GM21390 (cell line): Measurements from ENCODE around the gene TMEM135.
"Not testable (repeated sequence)": the region's sequence is repeated elsewhere in the genome, so short reads cannot be mapped to it uniquely, and the experiment has no call there.

Experiments used
- ATAC-seq: cut with Tn5 transposase; IDR thresholded peaks from one replicate; pipeline ENCODE4 v1.9.1; 2021; ENCODE audit not compliant: unreplicated experiment

The TMEM135 gene

DNA sequence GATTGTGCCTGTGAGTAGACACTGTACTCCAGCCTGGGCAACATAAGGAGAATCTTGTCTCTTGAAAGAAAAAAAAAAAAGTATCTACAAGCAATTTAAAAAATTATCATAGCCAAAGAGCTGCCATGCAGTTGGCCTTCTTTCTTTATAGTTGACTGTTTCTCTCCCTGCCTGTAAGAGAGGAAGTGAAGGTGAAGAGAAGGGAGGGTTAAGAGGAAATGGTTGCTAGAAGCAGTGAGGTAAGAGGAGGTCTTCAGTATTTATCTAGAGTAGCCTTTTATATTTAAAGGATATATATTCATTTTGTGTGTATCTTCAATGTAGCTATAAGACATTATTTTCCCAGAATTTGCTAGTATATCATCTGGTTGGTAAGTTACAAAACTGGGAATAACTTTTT, 217.9 kb downstream of the TMEM135 start:
- no peak for ATAC-seq

DNA sequence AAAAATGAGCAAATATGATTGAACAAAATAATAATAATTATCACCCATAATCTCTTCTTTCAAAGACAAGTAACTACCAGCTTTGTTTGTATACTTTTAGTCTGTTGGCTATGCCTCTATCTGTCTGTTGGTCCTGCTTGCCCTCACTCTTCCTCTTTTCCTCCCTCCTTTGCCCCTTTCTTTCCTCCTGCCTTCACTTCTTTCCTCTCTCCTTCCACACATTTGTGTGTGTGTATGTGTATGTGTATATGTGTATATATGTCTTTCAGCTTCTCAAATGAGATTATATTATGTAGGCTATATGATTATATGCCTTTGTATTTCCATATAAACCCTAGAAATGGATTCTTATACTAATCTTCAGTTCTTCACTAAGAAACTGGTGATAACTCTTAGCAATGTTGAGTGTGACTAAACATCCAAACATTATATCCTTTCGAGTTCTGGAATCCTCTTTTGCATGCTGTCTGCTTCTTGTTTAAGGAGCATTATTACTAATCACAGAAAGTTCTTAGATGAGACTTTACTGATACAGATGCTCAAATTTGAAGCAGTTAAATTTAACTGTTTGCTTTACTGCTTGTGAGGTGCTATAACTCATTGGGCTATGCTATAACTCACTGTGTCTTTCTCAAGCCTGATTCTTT, 219.1 kb downstream of the TMEM135 start:
- no peak for ATAC-seq

DNA sequence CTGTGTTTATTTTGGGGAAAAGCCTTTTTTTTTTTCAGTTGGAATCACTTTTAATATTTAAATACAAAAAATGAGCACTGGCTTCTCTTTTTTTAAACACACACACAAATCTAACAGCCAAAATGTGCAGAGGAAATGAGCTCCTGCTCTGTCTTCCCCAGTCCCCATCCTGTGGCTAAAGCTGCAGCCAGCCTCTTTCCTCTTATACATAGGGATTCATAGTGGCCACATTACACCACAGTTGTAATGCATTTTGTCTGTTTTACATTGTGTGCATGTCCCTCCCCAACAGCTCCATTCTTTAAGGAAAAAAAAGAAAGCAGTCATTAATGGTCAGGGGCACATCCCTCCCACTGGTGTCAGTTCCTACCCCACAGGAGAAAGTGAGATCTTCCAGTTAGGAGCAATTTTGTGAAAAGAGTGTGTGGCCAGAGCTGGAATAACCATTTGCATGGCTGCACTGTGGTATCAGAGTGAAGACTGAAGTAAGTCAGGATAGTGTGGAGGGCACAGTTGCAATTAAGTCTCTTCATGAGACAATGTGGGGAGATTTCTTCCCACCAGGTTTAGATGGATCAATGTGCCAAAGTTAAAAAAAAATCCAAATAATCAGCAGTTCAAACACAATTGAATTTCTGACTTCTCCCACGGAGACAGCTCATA, 220.6 kb downstream of the TMEM135 start:
- ATAC-seq, result no peak

DNA sequence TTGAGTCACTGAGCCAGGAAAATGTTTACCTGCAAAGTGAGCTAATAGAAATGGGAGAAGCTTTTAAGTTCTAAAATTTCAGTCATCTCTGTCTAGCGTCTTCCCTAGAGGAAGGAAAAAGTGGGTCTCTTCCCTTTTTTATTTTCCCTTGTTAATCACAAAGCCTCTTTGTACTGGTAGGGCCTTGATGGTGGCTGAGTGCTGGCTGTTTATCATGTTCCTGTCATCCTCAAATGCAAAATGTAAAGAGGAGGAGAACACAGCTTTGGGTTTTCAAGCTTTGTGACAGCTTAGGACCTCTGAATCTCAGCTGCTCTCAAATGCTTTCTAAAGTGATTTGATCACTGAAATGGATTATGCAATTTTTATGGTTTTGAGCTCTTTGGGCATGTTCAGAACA, 222.0 kb downstream of the TMEM135 start:
- no peak for ATAC-seq

DNA sequence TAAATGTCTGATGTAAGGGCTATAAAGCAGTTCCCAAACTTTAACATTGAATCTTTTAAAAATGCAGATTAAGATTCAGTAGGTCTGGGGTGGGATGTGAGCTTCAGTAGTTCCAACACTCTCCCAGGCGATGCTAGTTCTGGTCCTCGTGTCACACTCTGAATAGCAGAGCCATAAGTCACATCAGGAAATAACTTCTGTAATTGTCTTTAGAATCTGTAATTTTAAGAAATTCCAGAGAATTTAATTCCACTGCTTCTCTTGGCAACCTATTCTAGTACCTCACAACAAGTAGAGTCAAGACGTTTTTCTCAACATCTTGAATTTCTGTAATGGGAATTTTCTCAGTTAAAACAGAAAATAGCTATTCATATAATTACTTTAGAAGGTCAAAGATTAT, 223.1 kb downstream of the TMEM135 start:
- no peak for ATAC-seq

DNA sequence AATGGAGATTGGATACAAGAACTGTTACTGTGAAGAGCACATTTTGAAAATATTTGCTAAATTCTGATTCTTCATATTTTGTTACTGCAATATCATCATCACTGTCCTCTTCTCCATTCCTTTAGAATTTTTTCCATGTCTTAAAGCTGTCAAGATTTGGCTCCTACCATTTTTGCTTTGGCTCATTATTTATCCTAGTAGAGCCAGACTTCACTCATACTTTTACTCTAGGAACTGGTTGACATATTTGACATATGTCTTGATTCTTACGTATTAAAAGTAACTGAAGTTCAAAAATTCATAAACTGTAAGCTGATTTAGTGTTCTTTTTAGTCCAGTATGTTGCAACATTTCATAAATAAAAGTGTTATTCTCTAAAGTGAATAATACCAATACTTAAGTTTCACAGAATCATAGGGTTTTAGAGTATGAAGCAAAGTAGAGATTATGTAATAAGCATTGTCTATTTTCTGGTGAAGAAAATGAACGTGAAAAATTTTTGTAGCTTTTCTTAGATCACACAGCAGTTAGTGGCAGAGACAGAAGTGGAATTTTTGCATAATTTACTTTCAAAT, 225.6 kb downstream of the TMEM135 start:
- ATAC-seq, result no peak

DNA sequence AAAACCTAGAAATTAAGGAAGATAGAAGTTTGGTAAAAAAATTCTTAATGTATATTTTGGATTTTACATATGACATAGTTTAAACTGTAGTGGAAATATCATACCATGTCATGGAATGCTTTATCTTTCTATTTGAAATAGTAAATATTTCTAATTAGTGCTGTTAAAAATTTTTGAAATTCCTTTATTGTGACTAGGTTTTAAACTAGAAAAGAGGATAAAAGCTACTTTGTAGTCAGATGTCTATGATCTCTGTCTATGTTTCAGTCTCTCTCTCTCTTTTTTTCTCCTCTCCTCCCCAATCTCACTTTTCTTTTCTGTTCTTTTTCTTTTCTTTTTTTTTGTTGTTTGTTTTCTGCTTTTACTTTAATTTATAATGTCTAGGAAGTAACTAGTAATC, 226.2 kb downstream of the TMEM135 start:
- ATAC-seq, result no peak

DNA sequence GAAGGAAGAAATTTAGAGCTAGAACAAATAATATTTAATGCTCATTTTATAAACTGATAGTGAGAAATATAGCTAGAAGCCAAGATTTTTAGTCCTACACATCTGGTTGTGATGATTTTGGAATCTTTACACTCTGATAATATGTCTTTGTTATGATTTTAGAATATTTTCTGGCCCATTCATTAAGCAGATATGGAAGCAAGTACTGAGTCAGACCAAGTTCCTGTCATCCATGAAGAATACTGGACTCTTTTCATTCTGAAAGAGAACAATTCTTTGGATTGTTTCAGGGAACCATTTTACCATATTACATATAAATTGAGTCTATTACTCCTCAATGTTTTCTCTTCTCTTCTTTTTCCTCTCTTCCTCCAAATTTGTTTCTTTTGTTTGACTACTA, 227.4 kb downstream of the TMEM135 start:
- no peak for ATAC-seq

DNA sequence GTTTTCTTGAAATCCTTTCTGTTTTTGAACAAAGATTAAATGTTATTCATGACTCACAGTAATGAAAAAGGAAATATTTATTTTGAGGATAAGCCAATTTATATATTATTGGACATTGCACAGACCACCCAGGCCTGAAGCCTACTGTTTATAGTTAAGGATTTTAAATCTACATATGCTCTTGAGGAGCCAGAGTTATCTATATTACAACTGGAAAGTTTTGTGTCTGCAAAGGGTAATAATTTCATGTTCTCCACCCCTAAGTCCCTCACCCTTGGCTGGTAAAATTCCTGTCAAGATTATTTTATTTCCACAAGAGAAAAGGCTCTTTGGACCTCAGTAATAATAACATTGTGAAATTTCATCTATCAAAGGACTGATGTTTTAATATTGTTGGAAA, 228.2 kb downstream of the TMEM135 start:
- ATAC-seq, result no peak

DNA sequence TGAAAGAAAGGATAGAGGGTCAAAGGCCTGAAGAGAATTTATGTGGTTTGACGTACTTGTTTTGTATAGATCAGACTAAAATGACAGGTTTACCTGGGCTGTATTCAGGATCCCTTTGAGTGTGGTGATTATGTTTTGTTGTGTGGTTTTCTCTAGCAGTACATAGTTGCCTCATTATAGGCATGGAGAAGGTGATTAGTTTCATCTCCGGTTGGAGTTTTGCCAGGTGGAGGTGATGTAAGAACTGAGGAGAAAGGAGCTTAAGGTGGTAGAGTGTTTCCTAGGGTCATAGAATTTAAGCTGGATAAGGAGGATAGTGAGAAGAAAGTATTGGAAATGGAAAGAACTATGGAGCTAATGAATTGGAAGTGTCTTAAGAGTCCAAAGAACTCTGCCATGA, 229.0 kb downstream of the TMEM135 start:
- no peak for ATAC-seq

GRCh38 chr11:87271951-87272350, 234.2 kb downstream of the TMEM135 start:
- not testable (repeated sequence) for ATAC-seq

DNA sequence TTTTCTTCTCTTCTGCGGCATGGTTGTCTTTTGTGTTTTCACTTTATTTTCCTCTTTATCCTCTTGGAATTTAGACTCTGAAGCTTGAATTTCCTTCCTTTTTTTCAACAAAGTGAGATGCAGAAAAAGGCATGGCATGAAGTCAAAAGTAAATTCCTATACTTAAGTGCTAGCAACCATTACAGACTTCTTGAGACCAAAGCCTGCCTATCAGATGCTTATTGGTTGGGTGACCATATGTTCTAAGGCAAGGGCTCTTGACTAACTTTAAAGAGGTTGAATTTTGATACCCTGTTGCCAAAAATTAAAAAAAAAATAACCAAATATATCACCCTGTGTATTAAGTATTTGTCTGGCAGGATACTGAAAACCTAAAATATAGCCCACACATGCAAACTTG, 237.4 kb downstream of the TMEM135 start:
- ATAC-seq, result no peak

GRCh38 chr11:87280143-87280542, 242.4 kb downstream of the TMEM135 start:
- no peak for ATAC-seq

DNA sequence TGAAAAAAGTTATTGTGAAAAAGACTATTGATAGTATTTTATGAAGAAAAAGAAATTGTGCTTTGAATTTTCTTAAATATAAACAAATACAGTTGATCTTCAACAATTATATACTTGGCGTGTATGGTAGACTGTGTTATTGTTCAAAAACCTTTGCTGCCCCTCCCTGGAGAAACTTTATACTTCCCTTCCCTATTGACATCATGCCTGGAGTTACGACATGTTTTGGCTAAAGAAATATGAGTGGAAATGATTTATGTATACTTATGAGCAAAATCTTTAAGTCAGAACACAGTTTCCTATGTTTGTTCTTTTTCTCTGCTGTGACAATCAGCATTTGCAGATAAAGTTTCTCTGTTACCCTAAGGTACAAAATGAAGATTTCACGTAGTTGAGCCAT, 243.8 kb downstream of the TMEM135 start:
- no peak for ATAC-seq

DNA sequence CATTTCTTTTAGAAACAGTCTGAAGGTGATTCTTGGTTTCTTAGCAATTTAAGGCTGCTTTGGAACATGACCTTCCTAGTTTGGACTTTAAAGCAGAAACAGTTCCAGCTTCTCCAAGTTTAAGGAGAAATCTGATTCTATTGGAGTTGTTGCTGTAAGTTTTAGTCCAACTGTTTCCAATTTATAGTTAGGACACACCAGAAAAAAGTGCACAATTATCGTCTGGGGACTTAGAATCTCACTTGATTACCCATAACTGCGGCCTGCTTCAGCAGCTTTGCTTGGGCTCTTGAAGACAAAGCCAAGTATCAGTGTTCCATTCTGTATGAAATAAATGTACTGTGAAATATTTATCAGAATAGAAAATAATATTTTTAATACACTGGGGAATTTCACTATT, 246.6 kb downstream of the TMEM135 start:
- no peak for ATAC-seq

DNA sequence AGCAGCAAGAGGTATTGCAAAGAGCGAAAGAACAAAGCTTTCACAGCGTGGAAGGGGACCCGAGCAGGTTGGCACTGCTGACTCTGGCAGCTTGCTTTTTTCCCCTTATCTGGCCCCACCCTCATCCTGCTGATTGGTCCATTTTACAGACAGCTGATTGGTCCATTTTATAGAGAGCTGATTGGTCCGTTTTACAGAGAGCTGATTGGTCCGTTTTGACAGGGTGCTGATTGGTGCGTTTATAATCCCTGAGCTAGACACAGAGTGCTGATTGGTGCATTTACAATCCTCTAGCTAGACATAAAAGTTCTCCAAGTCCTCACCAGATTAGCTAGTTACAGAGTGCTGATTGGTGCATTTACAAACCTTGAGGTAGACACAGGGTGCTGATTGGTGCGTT, 247.9 kb downstream of the TMEM135 start:
- ATAC-seq, result not testable (repeated sequence)

GRCh38 chr11:87286338-87286737, 248.6 kb downstream of the TMEM135 start:
- ATAC-seq, result no peak

DNA sequence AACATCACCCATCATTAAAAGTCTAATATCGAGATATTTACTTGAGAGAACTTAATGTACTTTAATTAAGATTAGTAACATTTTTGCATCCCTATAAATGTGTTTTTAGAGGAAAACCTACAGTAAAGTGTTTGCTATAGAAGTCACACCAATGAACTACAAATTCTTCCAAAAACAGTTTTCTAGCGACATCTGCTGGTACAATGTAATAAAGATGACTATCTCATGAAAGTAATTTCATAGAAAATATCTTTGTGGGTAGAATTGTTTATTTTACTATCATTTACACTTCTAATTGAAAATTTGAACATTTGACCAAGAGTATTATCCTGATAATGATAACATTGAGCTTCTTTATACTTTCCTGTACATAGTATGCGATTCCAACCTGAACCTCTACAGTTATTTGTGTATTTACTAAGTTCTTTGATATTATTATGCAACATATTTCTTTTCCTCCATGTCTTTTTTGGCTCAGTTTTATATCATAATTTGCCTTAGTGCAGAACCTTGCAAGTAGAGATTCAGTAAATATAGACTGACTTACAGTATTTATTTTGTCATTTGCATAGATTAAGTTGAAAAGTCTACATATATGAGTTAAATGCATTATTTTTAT, 252.7 kb downstream of the TMEM135 start:
- ATAC-seq, result peak; percentile 52

GRCh38 chr11:87292598-87292997, 254.9 kb downstream of the TMEM135 start:
- ATAC-seq, result no peak

- ATAC-seq, result no peak
Measured at GRCh38 chr11:87295237-87295636, 257.5 kb downstream of the TMEM135 start.

- no peak for ATAC-seq
Measured at GRCh38 chr11:87296627-87297026, 258.9 kb downstream of the TMEM135 start.

- ATAC-seq, result no peak
Measured at GRCh38 chr11:87298155-87298554, 260.4 kb downstream of the TMEM135 start.
